ENCODE data around the gene POLR2A.

DNA sequence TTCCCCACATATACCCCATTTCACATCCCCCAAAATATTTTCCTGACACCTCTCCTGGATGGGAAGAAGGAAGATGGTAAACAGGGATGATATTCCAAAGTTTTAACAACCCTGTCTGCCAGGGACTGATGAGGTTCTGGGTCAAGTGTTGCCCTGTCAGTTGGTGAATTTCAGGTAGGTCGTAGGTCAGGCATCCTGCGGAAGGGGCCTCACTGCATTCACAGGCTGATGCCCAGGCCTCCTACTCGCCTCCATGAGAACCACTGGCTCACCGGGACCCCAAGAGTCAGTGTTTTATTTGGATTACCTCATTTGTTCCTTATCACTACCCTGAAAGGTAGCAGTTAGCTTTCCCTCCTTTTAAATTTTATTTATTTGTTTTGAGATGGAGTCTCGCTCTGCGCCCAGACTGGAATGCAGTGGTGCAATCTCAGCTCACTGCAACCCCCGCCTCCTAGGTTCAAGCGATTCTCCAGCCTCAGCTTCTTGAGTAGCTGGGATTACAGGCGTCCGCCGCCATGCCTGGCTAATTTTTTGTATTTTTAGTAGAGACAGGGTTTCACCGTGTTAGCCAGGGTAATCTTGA is 15.3 kb upstream of the POLR2A start:
- TF ChIP-seq EZH2 (IDR thresholded peaks at IDR 0.05; ENCODE audit: borderline replicate concordance, low read length) = no peak
- TF ChIP-seq, protein P1, sequence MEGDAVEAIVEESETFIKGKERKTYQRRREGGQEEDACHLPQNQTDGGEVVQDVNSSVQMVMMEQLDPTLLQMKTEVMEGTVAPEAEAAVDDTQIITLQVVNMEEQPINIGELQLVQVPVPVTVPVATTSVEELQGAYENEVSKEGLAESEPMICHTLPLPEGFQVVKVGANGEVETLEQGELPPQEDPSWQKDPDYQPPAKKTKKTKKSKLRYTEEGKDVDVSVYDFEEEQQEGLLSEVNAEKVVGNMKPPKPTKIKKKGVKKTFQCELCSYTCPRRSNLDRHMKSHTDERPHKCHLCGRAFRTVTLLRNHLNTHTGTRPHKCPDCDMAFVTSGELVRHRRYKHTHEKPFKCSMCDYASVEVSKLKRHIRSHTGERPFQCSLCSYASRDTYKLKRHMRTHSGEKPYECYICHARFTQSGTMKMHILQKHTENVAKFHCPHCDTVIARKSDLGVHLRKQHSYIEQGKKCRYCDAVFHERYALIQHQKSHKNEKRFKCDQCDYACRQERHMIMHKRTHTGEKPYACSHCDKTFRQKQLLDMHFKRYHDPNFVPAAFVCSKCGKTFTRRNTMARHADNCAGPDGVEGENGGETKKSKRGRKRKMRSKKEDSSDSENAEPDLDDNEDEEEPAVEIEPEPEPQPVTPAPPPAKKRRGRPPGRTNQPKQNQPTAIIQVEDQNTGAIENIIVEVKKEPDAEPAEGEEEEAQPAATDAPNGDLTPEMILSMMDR (conservative IDR thresholded peaks at IDR 0.05 in 1 of 2, IDR thresholded peaks at IDR 0.05 in 1 of 2; ENCODE audit: extremely low read depth in 1 of 2, insufficient read depth in 1 of 2, low read depth in 1 of 2, low read length in 2 of 2) = no peak

Measured in mammary epithelial cell (primary cell).